ENCODE measurements around the gene RPS8.
A peak's percentile ranks its signal among the peaks of the same experiment; 100 is the strongest.
"Not testable (repeated sequence)": the region's sequence is repeated elsewhere in the genome, so short reads cannot be mapped to it uniquely, and the experiment has no call there.

Gene RPS8

DNA sequence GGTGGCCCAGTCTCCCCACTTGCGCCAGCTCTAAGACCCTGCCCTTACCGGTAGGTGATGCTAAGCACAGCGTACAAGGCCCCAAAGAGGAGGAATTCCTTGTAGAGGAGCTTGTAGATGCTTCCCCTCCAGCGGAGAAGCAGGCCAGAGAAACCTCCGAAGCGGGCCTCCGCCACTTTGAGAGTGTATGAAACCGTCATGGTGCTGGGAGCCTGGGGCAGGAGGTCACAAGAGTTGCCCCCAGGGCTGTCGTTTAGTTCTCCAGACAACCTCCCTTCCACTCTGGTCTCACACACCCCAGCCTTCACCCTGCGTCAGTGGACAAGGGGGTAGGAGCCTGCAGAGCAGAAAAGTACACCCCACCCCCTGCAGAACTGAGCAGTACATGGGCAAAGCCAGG, 12.2 kb downstream of the RPS8 start:
- TF ChIP-seq ZNF274 (IDR thresholded peaks at IDR 0.05; ENCODE audit: low read depth, low read length), result no peak

DNA sequence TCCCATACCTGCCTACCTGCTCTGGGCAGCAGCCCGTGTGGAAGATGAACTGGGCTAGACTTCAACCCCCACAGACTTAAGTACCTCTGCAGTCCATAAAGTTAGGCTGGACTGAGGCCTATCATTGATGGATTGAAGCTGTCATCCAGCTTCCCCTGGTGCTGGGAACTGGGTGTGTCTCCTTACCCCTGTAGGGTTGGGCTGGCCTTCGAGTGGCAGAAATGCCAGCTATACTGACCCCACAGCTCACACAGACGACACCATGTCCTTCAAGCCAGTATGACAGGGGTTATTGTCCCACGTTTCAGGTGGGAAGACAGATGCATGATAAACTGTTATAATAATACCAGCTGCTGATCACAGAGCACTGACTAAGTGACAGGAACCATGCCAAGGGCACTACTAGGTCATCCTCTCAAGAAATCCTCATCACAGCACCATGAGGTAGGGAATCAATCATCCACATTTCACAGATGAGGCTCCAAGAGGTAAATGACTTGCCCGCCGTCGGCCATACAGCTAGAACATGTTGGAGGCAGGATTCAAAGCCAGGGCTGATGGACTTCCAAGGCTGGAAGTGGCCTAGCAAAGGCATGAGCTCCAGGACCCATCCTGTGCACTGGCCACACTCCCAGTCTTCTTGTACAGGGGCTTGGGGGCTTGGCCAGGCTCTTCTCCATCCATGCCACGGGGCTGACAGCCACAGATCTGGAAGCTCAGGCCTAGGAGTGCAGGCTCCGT, 12.9 kb downstream of the RPS8 start, which contains the start of gene BEST4:
Gene BEST4 (minus strand): TSS at position 51 of the 741 bp plus-strand sequence. CDS start 465 bp downstream, outside the sequence.
- no peak for TF ChIP-seq ZNF274 (IDR thresholded peaks at IDR 0.05; ENCODE audit: low read depth, low read length)
- no peak within 1 kb of the TSS for H3K4me3 ChIP-seq (ENCODE audit: low read length)

More for the DNA sequence above, 12.2 kb downstream of the RPS8 start:
- H3K4me3 ChIP-seq (ENCODE audit: low read length), result no peak overlapping the region

DNA sequence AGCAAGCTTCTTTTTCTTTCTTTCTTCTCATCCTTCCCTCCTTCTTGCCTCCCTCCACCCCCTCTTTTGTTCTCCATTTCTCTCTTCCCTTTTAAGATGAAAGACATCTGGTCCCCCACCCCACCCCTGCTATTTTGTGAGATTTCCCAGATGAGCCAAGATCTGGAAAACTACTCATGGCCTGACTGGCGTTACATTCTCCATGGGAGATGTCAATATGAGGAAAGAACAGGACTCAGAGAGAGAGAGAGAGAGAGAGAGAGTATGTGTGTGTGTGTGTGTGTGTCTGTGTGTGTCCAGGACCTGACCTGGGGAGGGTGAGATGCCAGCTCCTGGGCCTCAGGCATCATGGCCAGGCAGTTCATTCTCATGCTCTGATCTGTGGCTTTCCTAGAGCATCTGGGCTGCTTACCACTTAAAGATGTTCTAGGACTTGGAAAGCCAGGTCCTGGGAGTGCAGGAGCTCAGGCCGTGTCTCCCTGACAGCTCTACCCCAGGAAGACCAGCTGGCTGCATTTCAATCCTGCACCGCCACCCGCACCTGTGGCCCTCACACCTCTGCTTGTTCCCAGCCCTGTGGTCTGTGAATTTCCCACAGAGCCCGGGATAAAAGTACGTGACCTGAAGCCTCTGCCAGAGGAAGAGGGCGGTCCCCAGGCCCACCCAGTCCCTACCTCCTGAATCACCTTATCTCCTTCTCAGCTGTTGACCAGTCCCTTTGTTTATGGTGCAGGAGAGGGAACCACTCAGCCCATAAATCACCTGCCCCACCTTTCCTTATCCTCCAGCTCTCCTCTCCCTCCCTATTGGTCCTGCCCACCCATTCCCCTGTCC, 15.8 kb downstream of the RPS8 start:
- H3K4me3 ChIP-seq (ENCODE audit: low read length), result no peak overlapping the region
- TF ChIP-seq ZNF274 (IDR thresholded peaks at IDR 0.05; ENCODE audit: low read depth, low read length), result no peak

DNA sequence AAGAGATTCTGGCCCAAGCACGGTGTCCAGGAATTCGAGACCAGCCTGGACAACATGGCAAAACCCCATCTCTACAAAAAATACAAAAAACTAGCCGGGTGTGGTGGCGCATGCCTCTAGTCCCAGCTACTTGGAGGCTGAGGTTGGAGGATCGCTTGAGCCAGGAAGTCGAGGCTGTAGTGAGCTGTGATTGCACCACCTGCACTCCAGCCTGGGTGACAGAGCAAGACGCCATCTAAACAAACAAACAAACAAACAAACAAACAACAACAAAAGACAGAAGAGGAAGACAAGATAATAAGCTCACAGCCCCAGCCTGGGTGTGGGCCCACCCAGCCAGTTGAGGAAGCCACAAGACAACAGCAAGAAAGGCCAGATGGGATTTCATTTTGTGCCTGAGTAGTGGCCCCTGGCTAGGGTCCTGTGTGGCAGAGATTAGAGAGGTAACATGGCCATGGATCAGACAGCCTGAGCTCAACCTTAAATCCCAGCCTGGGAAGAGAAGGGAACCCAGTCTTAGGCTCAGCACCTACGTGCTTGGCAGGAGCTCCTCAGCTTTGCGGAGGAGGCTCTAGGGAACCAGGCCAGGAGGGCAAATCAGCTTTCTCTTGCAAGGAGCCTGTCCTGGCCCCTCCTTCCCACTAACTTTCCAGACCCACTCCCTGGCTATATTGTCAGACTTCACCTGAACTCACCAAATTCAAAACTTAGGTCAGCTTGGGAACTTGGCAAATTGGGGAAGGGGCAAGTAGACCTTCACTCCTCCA, 17.6 kb downstream of the RPS8 start:
- H3K4me3 ChIP-seq (ENCODE audit: low read length), result no peak overlapping the region
- TF ChIP-seq ZNF274 (IDR thresholded peaks at IDR 0.05; ENCODE audit: low read depth, low read length), result no peak

DNA sequence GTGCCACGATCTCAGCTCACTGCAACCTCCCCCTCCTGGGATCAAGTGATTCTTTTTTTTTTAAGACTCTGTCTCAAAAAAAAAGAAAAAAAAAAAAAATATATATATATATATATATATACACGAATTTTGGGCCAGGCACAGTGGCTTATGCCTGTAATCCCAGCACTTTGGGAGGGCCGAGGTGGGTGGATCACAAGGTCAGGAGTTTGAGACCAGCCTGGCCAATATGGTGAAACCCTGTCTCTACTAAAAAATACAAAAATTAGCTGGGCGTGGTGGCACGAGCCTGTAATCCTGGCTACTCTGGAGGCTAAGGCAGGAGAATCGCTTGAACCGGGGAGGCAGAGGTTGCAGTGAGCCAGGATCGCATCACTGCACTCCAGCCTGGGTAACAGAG, 22.5 kb downstream of the RPS8 start:
- H3K4me3 ChIP-seq (ENCODE audit: low read length), result not testable (repeated sequence)

DNA sequence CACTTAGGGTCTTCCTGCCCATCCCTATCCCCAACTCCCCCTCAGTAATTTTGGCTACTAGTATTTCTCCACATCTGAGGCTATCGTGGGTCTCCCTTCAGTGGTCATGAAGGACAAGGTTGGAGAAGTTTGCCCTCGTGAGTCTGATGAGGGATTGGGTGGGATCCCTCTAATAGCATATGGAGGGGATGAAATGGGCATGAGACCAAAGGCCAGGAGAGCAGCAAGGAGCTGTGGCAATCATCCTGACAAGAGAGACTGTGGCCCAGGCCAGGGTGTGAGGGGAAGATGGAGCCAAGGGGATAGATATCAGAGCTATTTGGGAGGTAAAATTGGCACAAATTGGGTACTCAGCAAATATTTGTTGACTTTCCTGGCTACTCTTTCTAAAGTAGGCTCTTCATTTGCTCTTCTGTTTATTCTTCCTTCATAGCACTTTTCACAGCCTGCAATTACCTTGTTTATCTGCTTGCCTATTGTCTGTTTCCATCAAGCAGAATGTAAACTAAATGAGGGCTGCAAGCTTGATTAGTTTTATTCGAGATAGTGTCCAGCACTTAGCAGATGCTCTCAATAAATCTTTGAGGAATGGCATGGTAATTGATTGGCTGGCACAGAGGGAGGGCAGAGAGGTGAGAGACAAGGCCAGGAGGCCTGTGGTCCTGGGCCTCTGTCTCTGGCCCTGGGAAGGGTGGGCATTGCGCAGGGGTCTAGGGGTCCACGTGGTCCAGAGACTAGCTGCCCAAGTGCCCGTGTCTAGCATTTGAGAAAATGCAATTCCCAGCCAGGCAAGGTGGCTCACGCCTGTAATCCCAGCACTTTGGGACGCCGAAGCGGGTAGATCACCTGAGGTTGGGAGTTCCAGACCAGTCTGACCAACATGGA, 23.4 kb downstream of the RPS8 start:
- no peak for TF ChIP-seq ZNF274 (IDR thresholded peaks at IDR 0.05; ENCODE audit: low read depth, low read length)
- no peak overlapping the region for H3K4me3 ChIP-seq (ENCODE audit: low read length)

DNA sequence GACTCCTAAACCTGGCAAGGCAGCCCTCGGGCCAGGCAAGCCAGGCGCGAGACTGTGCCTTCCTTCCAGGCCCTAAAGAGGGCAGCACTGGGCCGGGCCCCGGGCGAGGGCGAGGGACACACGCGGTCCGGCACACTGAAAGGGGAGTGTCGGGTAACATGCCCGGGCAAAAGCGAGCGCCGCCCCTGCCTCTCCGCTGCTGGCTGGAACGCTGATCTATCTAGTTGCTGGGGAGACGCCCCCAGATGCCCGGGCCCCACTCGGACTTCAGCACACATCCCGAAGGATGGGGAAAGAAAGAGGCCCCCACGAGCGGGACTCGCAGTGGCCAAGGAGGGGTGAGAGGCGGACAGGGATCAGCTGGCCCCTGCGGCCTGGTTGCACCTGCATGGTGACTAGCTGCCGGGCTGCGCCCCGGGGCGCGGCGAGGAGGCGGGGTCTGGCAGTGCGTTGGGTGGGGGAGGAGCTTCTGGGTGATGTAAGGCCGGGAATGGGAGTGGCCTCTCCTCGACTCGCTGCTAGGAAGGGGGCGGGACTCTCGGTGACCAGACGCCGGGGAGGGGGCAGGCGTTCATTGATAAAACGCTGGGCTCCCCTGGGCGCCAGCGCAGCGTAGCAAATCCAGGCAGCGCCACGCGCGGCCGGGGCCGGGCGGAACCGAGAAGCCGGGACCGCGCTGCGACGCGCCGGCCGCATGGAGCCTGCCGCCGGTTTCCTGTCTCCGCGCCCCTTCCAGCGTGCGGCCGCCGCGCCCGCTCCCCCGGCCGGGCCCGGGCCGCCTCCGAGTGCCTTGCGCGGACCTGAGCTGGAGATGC, 24.6 kb downstream of the RPS8 start, which contains the start of gene PLK3:
Gene PLK3 (plus strand): TSS at position 608 of the 815 bp plus-strand sequence. CDS start 87 bp downstream, at position 695.
- TF ChIP-seq ZNF274 (IDR thresholded peaks at IDR 0.05; ENCODE audit: low read depth, low read length), result no peak
- H3K4me3 ChIP-seq (ENCODE audit: low read length), result peak within 1 kb of the TSS; percentile 87

DNA sequence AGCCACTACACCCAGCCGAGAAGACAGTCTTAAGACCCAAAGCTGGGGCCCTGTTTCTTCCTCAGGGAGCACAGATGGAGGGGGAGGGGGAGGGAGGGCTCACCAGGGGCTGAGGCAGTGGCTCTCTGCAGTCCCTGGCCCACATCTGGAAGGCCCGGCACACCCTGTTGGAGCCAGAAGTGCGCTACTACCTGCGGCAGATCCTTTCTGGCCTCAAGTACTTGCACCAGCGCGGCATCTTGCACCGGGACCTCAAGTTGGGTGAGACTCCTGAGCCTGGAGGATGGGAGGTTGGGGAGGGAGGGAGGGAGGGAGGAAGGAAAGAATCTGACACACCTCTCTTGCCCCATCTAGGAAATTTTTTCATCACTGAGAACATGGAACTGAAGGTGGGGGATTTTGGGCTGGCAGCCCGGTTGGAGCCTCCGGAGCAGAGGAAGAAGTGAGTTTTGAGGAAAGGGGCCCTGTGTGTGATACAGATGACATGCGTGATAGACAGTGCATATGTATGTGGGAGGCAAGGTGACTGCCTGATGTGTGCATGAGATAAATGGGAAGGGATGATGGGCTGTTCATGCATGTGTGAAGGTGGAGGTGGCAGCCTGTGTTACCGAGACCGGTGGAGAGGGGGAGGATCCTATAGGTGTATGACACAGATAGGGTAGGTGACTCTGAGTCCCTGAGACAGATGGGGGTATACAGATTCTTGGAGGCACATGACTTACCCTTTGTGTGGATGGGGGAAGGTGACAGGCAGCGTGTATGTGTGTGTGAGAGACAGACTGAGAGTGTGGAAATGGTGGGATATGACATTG, 26.4 kb downstream of the RPS8 start:
- no peak for TF ChIP-seq ZNF274 (IDR thresholded peaks at IDR 0.05; ENCODE audit: low read depth, low read length)
- H3K4me3 ChIP-seq (ENCODE audit: low read length), result peak overlapping the region; percentile 54

DNA sequence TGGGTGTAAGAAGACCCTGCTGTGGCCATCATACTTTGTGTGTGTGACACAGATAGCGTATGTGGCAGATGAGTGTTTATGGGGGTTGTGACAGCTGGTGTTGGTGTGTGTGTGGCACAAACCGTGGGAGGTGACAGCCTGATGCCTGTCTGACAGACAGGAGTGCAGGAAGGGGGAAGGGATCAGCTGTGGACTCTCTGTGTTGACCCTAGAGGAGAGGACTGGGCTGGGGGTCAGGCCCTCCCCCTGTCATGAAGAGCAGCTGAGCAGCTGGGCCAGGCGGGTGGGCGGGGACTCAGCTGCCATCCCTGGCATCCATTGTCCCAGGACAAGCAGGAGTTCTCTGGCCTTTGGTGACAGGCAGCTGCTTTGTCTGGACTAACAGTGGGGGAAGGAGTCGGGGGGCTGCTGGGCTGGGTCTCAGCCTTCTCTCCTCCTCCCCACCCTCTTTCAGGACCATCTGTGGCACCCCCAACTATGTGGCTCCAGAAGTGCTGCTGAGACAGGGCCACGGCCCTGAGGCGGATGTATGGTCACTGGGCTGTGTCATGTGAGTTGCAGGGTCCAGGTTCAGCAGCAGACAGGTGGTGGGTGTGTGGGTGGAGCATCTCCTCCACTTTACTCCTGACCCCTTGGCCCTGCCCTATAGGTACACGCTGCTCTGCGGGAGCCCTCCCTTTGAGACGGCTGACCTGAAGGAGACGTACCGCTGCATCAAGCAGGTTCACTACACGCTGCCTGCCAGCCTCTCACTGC, 27.1 kb downstream of the RPS8 start:
- no peak for TF ChIP-seq ZNF274 (IDR thresholded peaks at IDR 0.05; ENCODE audit: low read depth, low read length)
- H3K4me3 ChIP-seq (ENCODE audit: low read length), result peak overlapping the region; percentile 54; the same call in 1 of the 2 replicates

DNA sequence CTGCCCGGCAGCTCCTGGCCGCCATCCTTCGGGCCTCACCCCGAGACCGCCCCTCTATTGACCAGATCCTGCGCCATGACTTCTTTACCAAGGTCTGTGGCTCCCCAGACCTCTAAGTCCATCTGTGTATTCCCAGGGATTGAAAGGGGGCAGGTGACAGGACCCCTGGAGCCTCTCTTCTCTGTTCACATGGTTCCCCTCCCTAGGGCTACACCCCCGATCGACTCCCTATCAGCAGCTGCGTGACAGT, 27.6 kb downstream of the RPS8 start:
- H3K4me3 ChIP-seq (ENCODE audit: low read length), result no peak overlapping the region
- TF ChIP-seq ZNF274 (IDR thresholded peaks at IDR 0.05; ENCODE audit: low read depth, low read length), result no peak

DNA sequence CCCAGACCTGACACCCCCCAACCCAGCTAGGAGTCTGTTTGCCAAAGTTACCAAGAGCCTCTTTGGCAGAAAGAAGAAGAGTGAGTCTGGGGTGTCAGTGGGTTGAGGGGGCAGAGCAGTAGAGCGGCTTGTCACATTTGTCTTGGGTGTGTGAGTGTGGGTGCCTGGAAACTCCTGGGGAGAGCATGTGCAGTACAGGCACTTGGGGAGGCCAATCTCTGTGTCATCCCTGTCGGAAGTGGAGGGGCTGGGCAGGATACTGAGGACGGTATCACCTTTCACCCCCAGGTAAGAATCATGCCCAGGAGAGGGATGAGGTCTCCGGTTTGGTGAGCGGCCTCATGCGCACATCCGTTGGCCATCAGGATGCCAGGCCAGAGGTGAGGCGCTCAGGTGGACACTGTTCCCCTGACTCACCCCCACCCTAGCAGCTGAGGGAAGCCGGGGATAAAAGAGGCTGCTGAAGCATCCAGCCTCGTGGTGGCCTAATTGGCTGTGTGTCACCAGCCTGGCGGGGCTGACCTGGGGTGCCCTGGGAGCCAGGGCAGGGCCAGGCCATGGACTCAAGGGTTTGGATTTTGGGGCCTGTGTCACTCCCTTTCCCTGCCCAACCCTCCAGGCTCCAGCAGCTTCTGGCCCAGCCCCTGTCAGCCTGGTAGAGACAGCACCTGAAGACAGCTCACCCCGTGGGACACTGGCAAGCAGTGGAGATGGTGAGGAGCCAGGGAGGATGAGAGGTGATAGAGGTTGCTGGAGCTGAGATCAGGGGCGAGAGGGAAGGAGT, 28.2 kb downstream of the RPS8 start:
- TF ChIP-seq ZNF274 (IDR thresholded peaks at IDR 0.05; ENCODE audit: low read depth, low read length), result no peak
- H3K4me3 ChIP-seq (ENCODE audit: low read length), result no peak overlapping the region

Measured in GM08714 (cell line).